C4-2B (cell line): ENCODE data around the gene ABCE1.

Experiments
- ZFX ChIP-seq: fragments of 450-650 bp; IDR thresholded peaks from 2 replicates; pipeline ENCODE4 v1.6.1; 2017
- TF ChIP-seq, protein P1 (sequence below): fragments of 450-650 bp; conservative IDR thresholded peaks from 2 replicates; pipeline ENCODE4 v1.5.1; 2017; ENCODE audit warnings: mild to moderate bottlenecking

DNA sequence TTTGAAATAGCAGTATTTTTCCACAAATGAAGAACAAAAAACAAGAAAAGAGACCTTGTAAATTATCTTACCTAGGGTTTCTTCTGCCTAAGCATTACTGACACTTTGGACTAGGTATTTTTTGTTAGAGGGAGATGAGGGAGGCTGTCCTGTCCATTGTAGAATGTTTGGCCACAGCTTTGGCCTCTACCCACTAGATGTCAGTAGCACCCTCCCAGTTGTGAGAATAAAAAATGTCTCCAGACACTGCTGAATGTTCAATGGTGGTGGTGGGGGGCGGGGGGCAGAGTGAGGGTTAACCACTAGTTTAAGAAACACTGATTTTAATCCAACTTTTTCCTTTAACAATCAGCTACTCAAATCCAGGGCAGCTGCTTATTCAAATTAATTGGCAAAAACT is 56.5 kb downstream of the ABCE1 start:
- TF ChIP-seq, protein P1, sequence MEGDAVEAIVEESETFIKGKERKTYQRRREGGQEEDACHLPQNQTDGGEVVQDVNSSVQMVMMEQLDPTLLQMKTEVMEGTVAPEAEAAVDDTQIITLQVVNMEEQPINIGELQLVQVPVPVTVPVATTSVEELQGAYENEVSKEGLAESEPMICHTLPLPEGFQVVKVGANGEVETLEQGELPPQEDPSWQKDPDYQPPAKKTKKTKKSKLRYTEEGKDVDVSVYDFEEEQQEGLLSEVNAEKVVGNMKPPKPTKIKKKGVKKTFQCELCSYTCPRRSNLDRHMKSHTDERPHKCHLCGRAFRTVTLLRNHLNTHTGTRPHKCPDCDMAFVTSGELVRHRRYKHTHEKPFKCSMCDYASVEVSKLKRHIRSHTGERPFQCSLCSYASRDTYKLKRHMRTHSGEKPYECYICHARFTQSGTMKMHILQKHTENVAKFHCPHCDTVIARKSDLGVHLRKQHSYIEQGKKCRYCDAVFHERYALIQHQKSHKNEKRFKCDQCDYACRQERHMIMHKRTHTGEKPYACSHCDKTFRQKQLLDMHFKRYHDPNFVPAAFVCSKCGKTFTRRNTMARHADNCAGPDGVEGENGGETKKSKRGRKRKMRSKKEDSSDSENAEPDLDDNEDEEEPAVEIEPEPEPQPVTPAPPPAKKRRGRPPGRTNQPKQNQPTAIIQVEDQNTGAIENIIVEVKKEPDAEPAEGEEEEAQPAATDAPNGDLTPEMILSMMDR = peak; percentile 46
- no peak for TF ChIP-seq ZFX
